Choroid plexus epithelial cell (primary cell): ENCODE data around the gene PHLPP1.
A peak's percentile ranks its signal among the peaks of the same experiment; 100 is the strongest.

Experiments used
- DNase-seq: peaks from one replicate; pipeline ENCODE4 v3.0.0-alpha.2; 2010; ENCODE audit warnings: low read depth
- H3K4me3 ChIP-seq: 2 replicates; pipeline ENCODE4 v1.5.1; 2011; ENCODE audit warnings: low read depth, mild to moderate bottlenecking, control low read depth, low read length, moderate library complexity
- CTCF ChIP-seq: conservative IDR thresholded peaks from 2 replicates; pipeline ENCODE4 v1.5.1; 2011; ENCODE audit warnings: low read depth, mild to moderate bottlenecking, control low read depth, inconsistent platforms, low read length, moderate library complexity

The PHLPP1 gene

GRCh38 chr18:62744076-62744968 lies 29.0 kb downstream of the PHLPP1 start:
- H3K4me3 ChIP-seq: no peak overlapping the region
- no peak for TF ChIP-seq CTCF
- DNase-seq: peak; percentile 70

GRCh38 chr18:62745089-62745751 lies 29.9 kb downstream of the PHLPP1 start:
- no peak overlapping the region for H3K4me3 ChIP-seq
- TF ChIP-seq CTCF: no peak
- DNase-seq: no peak

GRCh38 chr18:62749389-62749788 lies 34.0 kb downstream of the PHLPP1 start:
- TF ChIP-seq CTCF: no peak
- no peak overlapping the region for H3K4me3 ChIP-seq
- no peak for DNase-seq

GRCh38 chr18:62751341-62751821 lies 36.0 kb downstream of the PHLPP1 start:
- DNase-seq: peak; percentile 60
- TF ChIP-seq CTCF: no peak
- H3K4me3 ChIP-seq: no peak overlapping the region

GRCh38 chr18:62751977-62752376 lies 36.6 kb downstream of the PHLPP1 start:
- DNase-seq: no peak
- H3K4me3 ChIP-seq: no peak overlapping the region
- no peak for TF ChIP-seq CTCF

- no peak overlapping the region for H3K4me3 ChIP-seq
- no peak for TF ChIP-seq CTCF
- DNase-seq: no peak
These were observed 38.7 kb downstream of the PHLPP1 start for GRCh38 chr18:62754026-62754425.
